ENCODE data around the gene OLR1. TPM values are rescaled to one million over a fixed set of nuclear protein-coding genes. Genes with fewer than 3 reads are reported as not detected.
"Not testable (repeated sequence)": the region's sequence is repeated elsewhere in the genome, so short reads cannot be mapped to it uniquely, and the experiment has no call there.

The OLR1 gene
- total RNA-seq = 0.64 TPM in 1 of 2 replicates, not detected in the other

- no peak for DNase-seq (ENCODE audit: extremely low read depth, low read depth, low spot score)
These were observed at the start of gene OLR1 for GRCh38 chr12:10171973-10172728. OLR1 (minus strand) TSS chr12:10172132; CDS start chr12:10172077, 55 bp downstream.

- no peak for DNase-seq (ENCODE audit: extremely low read depth, low read depth, low spot score)
These were observed 48.6 kb upstream of the OLR1 start for GRCh38 chr12:10220398-10221077.

GRCh38 chr12:10218021-10218420 lies 46.1 kb upstream of the OLR1 start:
- no peak for DNase-seq (ENCODE audit: extremely low read depth, low read depth, low spot score)

GRCh38 chr12:10215946-10216345 lies 44.0 kb upstream of the OLR1 start:
- DNase-seq (ENCODE audit: extremely low read depth, low read depth, low spot score) = not testable (repeated sequence)

GRCh38 chr12:10215436-10215835 lies 43.5 kb upstream of the OLR1 start:
- DNase-seq (ENCODE audit: extremely low read depth, low read depth, low spot score) = no peak

GRCh38 chr12:10214895-10215267 lies 42.9 kb upstream of the OLR1 start:
- no peak for DNase-seq (ENCODE audit: extremely low read depth, low read depth, low spot score)

- no peak for DNase-seq (ENCODE audit: extremely low read depth, low read depth, low spot score)
These were observed 42.4 kb upstream of the OLR1 start for GRCh38 chr12:10214136-10214894.

- no peak for DNase-seq (ENCODE audit: extremely low read depth, low read depth, low spot score)
These were observed 41.5 kb upstream of the OLR1 start for GRCh38 chr12:10213168-10214135.

GRCh38 chr12:10212739-10213131 lies 40.8 kb upstream of the OLR1 start, which contains the start of gene GABARAPL1:
GABARAPL1 (plus strand) TSS chr12:10212877; CDS start chr12:10213130, 253 bp downstream.
- DNase-seq (ENCODE audit: extremely low read depth, low read depth, low spot score) = no peak

- peak; percentile 95 for DNase-seq (ENCODE audit: extremely low read depth, low read depth, low spot score)
These were observed 40.2 kb upstream of the OLR1 start for GRCh38 chr12:10211940-10212738.

- no peak for DNase-seq (ENCODE audit: extremely low read depth, low read depth, low spot score)
These were observed 39.4 kb upstream of the OLR1 start for GRCh38 chr12:10211101-10211939.

- DNase-seq (ENCODE audit: extremely low read depth, low read depth, low spot score) = no peak
These were observed 38.3 kb upstream of the OLR1 start for GRCh38 chr12:10210225-10210624.

- DNase-seq (ENCODE audit: extremely low read depth, low read depth, low spot score) = no peak
These were observed 35.2 kb upstream of the OLR1 start for GRCh38 chr12:10207136-10207535.

GRCh38 chr12:10205220-10205807 lies 33.4 kb upstream of the OLR1 start:
- no peak for DNase-seq (ENCODE audit: extremely low read depth, low read depth, low spot score)

GRCh38 chr12:10204495-10204894 lies 32.6 kb upstream of the OLR1 start:
- DNase-seq (ENCODE audit: extremely low read depth, low read depth, low spot score) = not testable (repeated sequence)

- no peak for DNase-seq (ENCODE audit: extremely low read depth, low read depth, low spot score)
These were observed 25.9 kb upstream of the OLR1 start for GRCh38 chr12:10197879-10198278.

- no peak for DNase-seq (ENCODE audit: extremely low read depth, low read depth, low spot score)
These were observed 24.3 kb upstream of the OLR1 start for GRCh38 chr12:10196210-10196609.

GRCh38 chr12:10194160-10194670 lies 22.3 kb upstream of the OLR1 start:
- no peak for DNase-seq (ENCODE audit: extremely low read depth, low read depth, low spot score)

Measured in glomerular endothelial cell (primary cell).